Caco-2 (cell line): ENCODE results near the gene CAP2. TPM values are rescaled to one million over a fixed set of nuclear protein-coding genes. Genes with fewer than 3 reads are reported as not detected.
"Not testable (repeated sequence)": the region's sequence is repeated elsewhere in the genome, so short reads cannot be mapped to it uniquely, and the experiment has no call there.

Experiments used
- BruUV-seq: library from RNA; stranded (reverse); fragments of 400-500 nt; replicated peaks from 2 replicates; lab custom pipeline; 2021; lab: Mats Ljungman, UMichigan
- CTCF ChIA-PET: fragments of 300-600 bp; sonication (Branson Sonifier 250); formaldehyde crosslinking; loops from one replicate; lab custom pipeline; 2022; ENCODE audit warnings: antibody characterized with exemption; lab: Charles Lee
- POLR2A ChIA-PET: fragments of 300-600 bp; sonication (Branson Sonifier 250); formaldehyde crosslinking; loops from one replicate; lab custom pipeline; 2022; ENCODE audit warnings: antibody characterized with exemption; lab: Charles Lee
- DNase-seq, 2 experiments: peaks; one replicate each; pipeline versions ENCODE4 v3.0.0 to v3.0.0-alpha.2; 2020 to 2022
- H3K27me3 ChIP-seq: replicated peaks from 2 replicates; pipeline ENCODE4 v1.6.0; 2011; ENCODE audit warnings: low read length; ENCODE audit not compliant: control insufficient read depth, insufficient read depth
- H3K36me3 ChIP-seq: 2 replicates; pipeline ENCODE4 v1.5.1; 2011; ENCODE audit warnings: low read length; ENCODE audit not compliant: control insufficient read depth, insufficient read depth
- H3K4me1 ChIP-seq: fragments of 250-450 bp; sonication (Bioruptor Pico); 2 replicates; pipeline ENCODE4 v1.5.1; 2020; ENCODE audit warnings: mild to moderate bottlenecking
- H3K4me3 ChIP-seq: 2 replicates; pipeline ENCODE4 v1.5.1; 2011; ENCODE audit warnings: low read depth, mild to moderate bottlenecking, control low read depth, low read length
- H3K9me3 ChIP-seq: fragments of 250-450 bp; sonication (Bioruptor Pico); 2 replicates; pipeline ENCODE4 v1.5.1; 2020; ENCODE audit warnings: mild to moderate bottlenecking, moderate library complexity
- H3K27ac Mint-ChIP-seq: one replicate; pipeline ENCODE4 v1.8.0; 2022; ENCODE audit warnings: mixed read lengths; ENCODE audit not compliant: unreplicated experiment
- H3K27me3 Mint-ChIP-seq: one replicate; pipeline ENCODE4 v1.8.0; 2022; ENCODE audit warnings: mixed read lengths; ENCODE audit not compliant: insufficient read depth, unreplicated experiment
- H3K36me3 Mint-ChIP-seq: one replicate; pipeline ENCODE4 v1.8.0; 2022; ENCODE audit warnings: mild to moderate bottlenecking, mixed read lengths; ENCODE audit not compliant: insufficient read depth, unreplicated experiment
- H3K4me1 Mint-ChIP-seq: one replicate; pipeline ENCODE4 v1.8.0; 2022; ENCODE audit warnings: low read depth, mixed read lengths; ENCODE audit not compliant: unreplicated experiment
- H3K4me3 Mint-ChIP-seq: one replicate; pipeline ENCODE4 v1.8.0; 2022; ENCODE audit warnings: mild to moderate bottlenecking, moderate library complexity, mixed read lengths; ENCODE audit not compliant: unreplicated experiment
- H3K9me3 Mint-ChIP-seq: one replicate; pipeline ENCODE4 v1.8.0; 2022; ENCODE audit warnings: mixed read lengths; ENCODE audit not compliant: unreplicated experiment
- CTCF ChIP-seq, 2 experiments: fragments of 200-600 bp in 1 of 2; IDR thresholded peaks; 1 replicate in 1 of 2; 2 replicates in 1 of 2; pipeline versions ENCODE4 v1.5.1 to v1.8.0; 2011 to 2022; ENCODE audit warnings: antibody characterized with exemption in 1 of 2, control low read depth in 1 of 2, inconsistent platforms in 1 of 2, low read depth in 1 of 2, low read length in 1 of 2, mild to moderate bottlenecking in 1 of 2, moderate library complexity in 1 of 2; ENCODE audit not compliant: insufficient read depth in 1 of 2, severe bottlenecking in 1 of 2, unreplicated experiment in 1 of 2
- intact Hi-C: fragments of 100-400 bp; cut with micrococcal nuclease; formaldehyde crosslinking; loops from one replicate; pipeline ENCODE4 v1.10.0; 2022; ENCODE audit not compliant: unreplicated experiment
- total RNA-seq: library from RNA; stranded (reverse); gene quantifications from 2 replicates; pipeline ENCODE4 v1.2.3, GENCODE V29; 2022

Gene CAP2
- total RNA-seq, 1 experiment from 2014 or later = 8.9 TPM

- Histone ChIP-seq H3K36me3 (no peaks in the 10 kb centered on the region), H3K27me3 (no peaks in the 10 kb centered on the region), H3K9me3 (no peaks in the 10 kb centered on the region), H3K4me1 (no peaks in the 10 kb centered on the region), H3K4me3 (no peak overlapping the region)
- Mint-ChIP-seq H3K36me3 (no peaks in the 10 kb centered on the region), H3K27ac (no peak overlapping the region), H3K27me3 (no peaks in the 10 kb centered on the region), H3K4me1 (no peaks in the 10 kb centered on the region), H3K9me3 (no peaks in the 10 kb centered on the region), H3K4me3 (no peak overlapping the region)
- no peak for DNase-seq
- ChIA-PET CTCF (no interaction called here), POLR2A (no interaction called here)
- BruUV-seq = no TSS peak
- TF ChIP-seq CTCF (IDR thresholded peaks at IDR 0.05; ENCODE audit: insufficient read depth in 1 of 2, low read depth in 1 of 2, low read length in 1 of 2, severe bottlenecking in 1 of 2, unreplicated experiment in 1 of 2) = no peak
- intact Hi-C loops = no loop called here
Observed at GRCh38 chr6:17439243-17439993, 46.0 kb downstream of the CAP2 start.

- H3K4me3 Mint-ChIP-seq, H3K36me3 Mint-ChIP-seq, H3K27me3 Mint-ChIP-seq, H3K27me3 ChIP-seq, intact Hi-C loops, DNase-seq, H3K4me1 Mint-ChIP-seq, H3K27ac Mint-ChIP-seq, BruUV-seq, CTCF ChIA-PET, H3K9me3 ChIP-seq, H3K4me3 ChIP-seq, H3K4me1 ChIP-seq, H3K9me3 Mint-ChIP-seq, POLR2A ChIA-PET, H3K36me3 ChIP-seq: not testable (repeated sequence)
Observed at GRCh38 chr6:17440811-17441210, 47.4 kb downstream of the CAP2 start.

- no peak overlapping the region for H3K27ac Mint-ChIP-seq
- no peaks in the 10 kb centered on the region for H3K36me3 Mint-ChIP-seq
- H3K27me3 Mint-ChIP-seq = no peaks in the 10 kb centered on the region
Observed at GRCh38 chr6:17442196-17442595, 48.8 kb downstream of the CAP2 start.

More at GRCh38 chr6:17442196-17442595, 48.8 kb downstream of the CAP2 start:
- H3K4me1 ChIP-seq = no peaks in the 10 kb centered on the region
- intact Hi-C loops = no loop called here
- CTCF ChIA-PET = interaction anchor here (0.5 kb wide), 1 partner anchor 38 kb away, joined by 3 read pairs; no protein-coding TSS in a partner anchor
- POLR2A ChIA-PET = no interaction called here
- DNase-seq = no peak
- no peaks in the 10 kb centered on the region for H3K36me3 ChIP-seq
- H3K4me3 ChIP-seq = no peak overlapping the region
- Mint-ChIP-seq H3K4me1 (no peaks in the 10 kb centered on the region), H3K9me3 (no peaks in the 10 kb centered on the region), H3K4me3 (no peak overlapping the region)
- H3K9me3 ChIP-seq = no peaks in the 10 kb centered on the region
- no peaks in the 10 kb centered on the region for H3K27me3 ChIP-seq
- TF ChIP-seq CTCF (IDR thresholded peaks at IDR 0.05; ENCODE audit: insufficient read depth in 1 of 2, low read depth in 1 of 2, low read length in 1 of 2, severe bottlenecking in 1 of 2, unreplicated experiment in 1 of 2) = no peak
- BruUV-seq = no TSS peak
